Lung (tissue), 12 donors: ENCODE results near the gene PGLYRP4. TPM values are rescaled to one million over a fixed set of nuclear protein-coding genes. Genes with fewer than 3 reads are reported as not detected.

ENCODE experiments used
- ATAC-seq: fragments of 200-7000 bp; cut with Tn5 transposase; one replicate; pipeline ENCODE4 v1.9.1; 2020; ENCODE audit warnings: moderate number of reproducible peaks; ENCODE audit not compliant: insufficient read depth, low FRiP score
- DNase-seq, 3 donors: peaks; one replicate each; pipeline ENCODE4 v3.0.0-alpha.2; 2013 to 2017
- H3K27ac ChIP-seq, 2 donors: one replicate each; pipeline ENCODE4 v1.5.1; 2013; ENCODE audit warnings: mild to moderate bottlenecking in 2 of 2, moderate library complexity in 2 of 2, control low read depth in 1 of 2, inconsistent platforms in 1 of 2, low read depth in 1 of 2, low read length in 1 of 2
- H3K27me3 ChIP-seq, 3 donors: one replicate each; pipeline ENCODE4 v1.5.1; 2013; ENCODE audit warnings: low read length in 2 of 3; ENCODE audit not compliant: control insufficient read depth in 3 of 3, insufficient read depth in 3 of 3
- H3K36me3 ChIP-seq, 4 donors: one replicate each; pipeline ENCODE4 v1.5.1; 2013; ENCODE audit warnings: low read length in 4 of 4, mild to moderate bottlenecking in 1 of 4, moderate library complexity in 1 of 4; ENCODE audit not compliant: control insufficient read depth in 4 of 4, insufficient read depth in 4 of 4
- H3K4me1 ChIP-seq, 5 donors: one replicate each; pipeline ENCODE4 v1.5.1; 2013; ENCODE audit warnings: low read length in 5 of 5, mild to moderate bottlenecking in 2 of 5, moderate library complexity in 1 of 5; ENCODE audit not compliant: control insufficient read depth in 5 of 5, insufficient read depth in 5 of 5
- H3K4me3 ChIP-seq: one replicate; pipeline ENCODE4 v1.5.1; 2013; ENCODE audit warnings: mild to moderate bottlenecking, control low read depth, moderate library complexity
- H3K9ac ChIP-seq, 2 donors: one replicate each; pipeline ENCODE4 v1.5.1; 2013; ENCODE audit warnings: low read length in 2 of 2, control low read depth in 1 of 2; ENCODE audit not compliant: insufficient read depth in 1 of 2
- H3K9me3 ChIP-seq, 4 donors: one replicate each; pipeline ENCODE4 v1.5.1; 2013; ENCODE audit warnings: low read length in 3 of 4, mild to moderate bottlenecking in 1 of 4, moderate library complexity in 1 of 4; ENCODE audit not compliant: control insufficient read depth in 4 of 4, insufficient read depth in 3 of 4
- WGBS, 2 donors: extraction: QIAGEN DNeasy Blood & Tissue Kit; methylation state at CpG; one replicate each; pipeline ENCODE4 v1.1.7; 2013; 5-methylcytosine and 5-hydroxymethylcytosine counted together
- polyA plus RNA-seq, 2 donors: library from polyadenylated mRNA; stranded (reverse); fragments of 200-250 nt; gene quantifications; one replicate each; pipeline ENCODE4 v1.2.1, GENCODE V29; 2013
- total RNA-seq, 2 donors: library from RNA; depleted of rRNA in 1 of 2; stranded (reverse); fragments of >200 nt in 1 of 2; gene quantifications; one replicate each; pipeline ENCODE4 v1.2.1, GENCODE V29; 2014 to 2021
- TF ChIP-seq, protein P1 (sequence below): IDR thresholded peaks from 2 replicates; pipeline ENCODE4 v1.5.1; 2012; ENCODE audit warnings: mild to moderate bottlenecking; ENCODE audit errors: control extremely low read depth, extremely low read depth
- donor health status: control.
- donor health status: control.
- donor health status: Bipolar disorder and iron deficiency.
- donor health status: healthy.
- donor health status: DM: yes; HTN: yes; CAD: no.

PGLYRP4 gene
- total and polyA plus RNA-seq, 4 donors: 0.18 to 3.1 (median 1.0) TPM

DNA sequence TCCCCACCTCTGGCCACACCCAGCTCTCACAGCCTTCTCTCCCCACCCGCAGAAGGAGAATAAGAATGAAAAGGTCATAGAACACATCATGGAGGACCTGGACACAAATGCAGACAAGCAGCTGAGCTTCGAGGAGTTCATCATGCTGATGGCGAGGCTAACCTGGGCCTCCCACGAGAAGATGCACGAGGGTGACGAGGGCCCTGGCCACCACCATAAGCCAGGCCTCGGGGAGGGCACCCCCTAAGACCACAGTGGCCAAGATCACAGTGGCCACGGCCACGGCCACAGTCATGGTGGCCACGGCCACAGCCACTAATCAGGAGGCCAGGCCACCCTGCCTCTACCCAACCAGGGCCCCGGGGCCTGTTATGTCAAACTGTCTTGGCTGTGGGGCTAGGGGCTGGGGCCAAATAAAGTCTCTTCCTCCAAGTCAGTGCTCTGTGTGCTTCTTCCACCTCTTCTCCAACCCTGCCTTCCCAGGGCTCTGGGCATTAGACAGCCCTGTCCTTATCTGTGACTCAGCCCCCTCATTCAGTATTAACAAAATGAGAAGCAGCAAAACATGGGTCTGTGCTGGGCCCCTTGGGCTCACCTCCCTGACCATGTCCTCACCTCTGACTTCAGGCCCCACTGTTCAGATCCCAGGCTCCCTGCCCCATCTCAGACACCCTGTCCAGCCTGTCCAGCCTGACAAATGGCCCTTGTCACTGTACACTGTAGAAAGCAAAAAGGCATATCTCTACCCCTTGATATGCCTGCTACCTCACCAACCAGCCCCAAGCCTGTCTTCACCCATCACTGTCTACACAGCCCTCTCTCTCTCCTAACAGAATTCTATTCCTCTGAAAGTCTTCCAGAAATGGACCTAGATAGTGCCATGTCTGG is 12.2 kb upstream of the PGLYRP4 start:
- no peaks in the 10 kb centered on the region for H3K9me3 ChIP-seq
- H3K9ac ChIP-seq: no peak overlapping the region
- TF ChIP-seq, protein P1, sequence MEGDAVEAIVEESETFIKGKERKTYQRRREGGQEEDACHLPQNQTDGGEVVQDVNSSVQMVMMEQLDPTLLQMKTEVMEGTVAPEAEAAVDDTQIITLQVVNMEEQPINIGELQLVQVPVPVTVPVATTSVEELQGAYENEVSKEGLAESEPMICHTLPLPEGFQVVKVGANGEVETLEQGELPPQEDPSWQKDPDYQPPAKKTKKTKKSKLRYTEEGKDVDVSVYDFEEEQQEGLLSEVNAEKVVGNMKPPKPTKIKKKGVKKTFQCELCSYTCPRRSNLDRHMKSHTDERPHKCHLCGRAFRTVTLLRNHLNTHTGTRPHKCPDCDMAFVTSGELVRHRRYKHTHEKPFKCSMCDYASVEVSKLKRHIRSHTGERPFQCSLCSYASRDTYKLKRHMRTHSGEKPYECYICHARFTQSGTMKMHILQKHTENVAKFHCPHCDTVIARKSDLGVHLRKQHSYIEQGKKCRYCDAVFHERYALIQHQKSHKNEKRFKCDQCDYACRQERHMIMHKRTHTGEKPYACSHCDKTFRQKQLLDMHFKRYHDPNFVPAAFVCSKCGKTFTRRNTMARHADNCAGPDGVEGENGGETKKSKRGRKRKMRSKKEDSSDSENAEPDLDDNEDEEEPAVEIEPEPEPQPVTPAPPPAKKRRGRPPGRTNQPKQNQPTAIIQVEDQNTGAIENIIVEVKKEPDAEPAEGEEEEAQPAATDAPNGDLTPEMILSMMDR: no peak
- no peak overlapping the region for H3K4me3 ChIP-seq
- H3K27ac ChIP-seq: peak overlapping the region in 1 of 2 donors; percentile 5
- H3K4me1 ChIP-seq: no peaks in the 10 kb centered on the region
- 49 to 84% methylated on average over 11 of the region's 11 CpGs for WGBS, 2 donors
- H3K36me3 ChIP-seq: no peaks in the 10 kb centered on the region
- no peak for ATAC-seq
- no peaks in the 10 kb centered on the region for H3K27me3 ChIP-seq
- DNase-seq: no peak

DNA sequence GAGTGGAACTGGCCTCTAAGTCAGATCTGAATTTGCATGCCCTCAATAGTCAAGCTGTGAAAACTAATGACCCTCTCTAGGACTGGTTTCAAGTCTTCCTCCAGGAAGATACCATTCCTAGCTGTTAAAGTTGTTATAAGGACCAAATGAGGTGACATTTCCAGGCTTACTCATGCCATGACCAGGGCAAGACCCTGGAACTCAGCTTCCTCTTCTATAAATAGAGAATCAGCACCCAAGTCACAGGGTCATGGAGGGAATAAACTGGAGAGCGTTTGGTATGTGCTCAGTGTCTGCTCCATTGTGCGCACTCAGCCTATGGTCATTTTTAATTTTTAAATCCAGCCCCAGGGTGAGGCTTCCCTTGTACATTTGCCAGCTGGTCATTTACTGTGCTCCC is 11.5 kb upstream of the PGLYRP4 start:
- ATAC-seq: no peak
- no peaks in the 10 kb centered on the region for H3K27me3 ChIP-seq
- no peaks in the 10 kb centered on the region for H3K4me1 ChIP-seq
- no peaks in the 10 kb centered on the region for H3K9me3 ChIP-seq
- no peaks in the 10 kb centered on the region for H3K36me3 ChIP-seq
- H3K27ac ChIP-seq: peak overlapping the region in 1 of 2 donors; percentile 5
- WGBS, 2 donors: 59 to 75% methylated on average over 2 of the region's 2 CpGs
- H3K9ac ChIP-seq: no peak overlapping the region
- no peak for DNase-seq
- H3K4me3 ChIP-seq: no peak overlapping the region
- TF ChIP-seq, protein P1: no peak

DNA sequence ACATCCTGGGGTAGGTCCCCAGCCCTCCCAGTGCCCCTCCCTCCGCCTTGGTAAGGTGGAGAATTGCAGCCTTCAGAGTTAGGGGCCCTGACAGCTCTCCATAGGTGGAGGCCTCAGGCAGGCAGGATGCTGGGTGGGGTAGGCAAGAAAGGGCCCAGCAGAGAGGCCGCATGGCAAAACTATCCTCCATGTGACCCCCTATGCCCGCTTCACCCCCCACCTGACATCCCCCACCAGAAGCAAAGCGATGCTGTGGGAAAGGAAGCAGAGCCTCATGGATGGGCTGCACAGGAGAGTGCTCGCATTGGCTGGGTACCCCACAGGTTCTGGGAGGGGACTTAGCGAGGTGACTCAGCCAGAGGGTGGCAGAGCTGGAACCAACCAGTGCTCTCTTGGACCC is 10.6 kb upstream of the PGLYRP4 start:
- Histone ChIP-seq H3K36me3 (no peaks in the 10 kb centered on the region), H3K4me1 (no peaks in the 10 kb centered on the region), H3K4me3 (no peak overlapping the region), H3K9me3 (no peaks in the 10 kb centered on the region), H3K27ac (no peak overlapping the region), H3K27me3 (no peaks in the 10 kb centered on the region), H3K9ac (no peak overlapping the region)
- TF ChIP-seq, protein P1: no peak
- DNase-seq (no peak), ATAC-seq (no peak)
- WGBS, 2 donors: 79 to 90% methylated on average over 6 of the region's 6 CpGs

DNA sequence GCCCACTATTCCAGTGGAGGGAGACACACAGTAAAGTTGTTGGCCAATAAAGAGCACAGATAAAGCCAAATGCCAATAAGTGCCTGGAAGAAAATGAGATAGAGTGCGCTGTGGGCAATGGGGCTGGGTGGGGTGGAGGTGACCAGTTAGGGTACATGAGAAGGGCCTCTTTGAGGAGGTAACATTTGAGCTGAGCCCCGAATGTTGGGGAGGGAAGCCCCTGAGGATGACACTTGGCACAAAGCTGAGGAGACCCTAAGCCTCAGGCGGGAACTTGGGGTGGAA is 10.0 kb upstream of the PGLYRP4 start:
- WGBS, 2 donors: 90 to 95% methylated on average over 3 of the region's 3 CpGs
- H3K36me3 ChIP-seq: no peaks in the 10 kb centered on the region
- TF ChIP-seq, protein P1: no peak
- H3K9me3 ChIP-seq: no peaks in the 10 kb centered on the region
- peak overlapping the region in 1 of 2 donors; percentile 76 for H3K27ac ChIP-seq
- H3K4me3 ChIP-seq: no peak overlapping the region
- ATAC-seq (no peak), DNase-seq (no peak)
- H3K4me1 ChIP-seq: no peaks in the 10 kb centered on the region
- no peaks in the 10 kb centered on the region for H3K27me3 ChIP-seq
- no peak overlapping the region for H3K9ac ChIP-seq
